Activated CD8-positive, alpha-beta memory T cell treated with anti-CD3 and anti-CD28 coated beads for 4 hours (primary cell): ENCODE results near the gene LGALS9B.
"Not testable (repeated sequence)": the region's sequence is repeated elsewhere in the genome, so short reads cannot be mapped to it uniquely, and the experiment has no call there.

Source experiments
- DNase-seq, 2 donors: peaks; one replicate each; pipeline ENCODE4 v3.0.0-alpha.2; 2020; ENCODE audit warnings: low read depth in 2 of 2

Gene LGALS9B

GRCh38 chr17:20416381-20416911 is 50.9 kb downstream of the LGALS9B start:
- DNase-seq = not testable (repeated sequence)

DNA sequence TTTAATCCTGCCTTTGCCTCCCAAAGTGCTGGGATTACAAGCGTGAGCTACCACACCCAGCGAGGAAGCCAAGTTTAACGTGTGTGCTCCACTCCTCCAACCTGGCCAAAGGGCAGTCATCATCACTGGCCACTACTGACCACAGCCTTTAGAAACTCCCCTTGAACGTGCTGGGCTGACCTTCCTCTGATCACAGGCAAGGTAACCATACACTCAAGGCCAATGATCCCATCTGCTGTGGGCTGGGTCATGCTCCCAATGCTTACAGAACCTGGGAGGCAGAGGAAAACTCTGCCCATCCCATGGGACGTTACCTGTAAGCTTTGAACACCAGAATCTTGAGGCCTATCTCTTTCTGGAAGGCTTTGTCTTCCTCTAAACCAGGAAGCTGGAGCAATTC is 51.9 kb downstream of the LGALS9B start:
- not testable (repeated sequence) for DNase-seq

DNA sequence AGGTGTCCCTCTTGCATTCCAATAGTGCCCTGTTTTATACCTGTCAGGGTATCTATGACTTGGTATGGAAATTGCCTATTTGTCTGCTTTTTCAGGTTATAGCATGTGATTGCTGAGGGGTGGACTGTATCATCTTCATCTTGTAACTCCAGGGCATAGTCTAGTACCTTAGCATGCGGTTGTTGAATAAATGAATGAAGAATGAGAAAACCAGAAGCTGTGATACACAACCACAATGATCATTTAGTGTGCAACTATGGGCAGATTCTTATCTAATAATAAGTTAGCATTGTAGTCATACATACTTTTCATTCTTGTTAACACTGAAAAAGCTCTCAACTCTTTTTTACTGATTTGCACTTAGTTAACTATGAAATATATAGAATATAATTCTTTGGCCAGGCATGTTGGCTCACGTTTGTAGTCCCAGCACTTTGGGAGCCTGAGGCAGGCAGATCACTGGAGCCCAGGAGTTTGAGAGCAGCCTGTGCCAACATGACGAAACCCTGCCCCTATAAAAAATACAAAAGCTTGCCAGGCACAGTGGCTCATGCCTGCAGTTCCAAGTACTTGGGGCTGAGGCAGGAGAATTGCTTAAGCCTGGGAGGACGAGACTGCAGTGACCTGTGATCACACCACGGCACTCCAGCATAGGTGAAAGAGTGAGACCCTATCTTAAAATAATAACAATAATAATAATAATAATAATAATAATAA is 65.9 kb downstream of the LGALS9B start:
- DNase-seq = not testable (repeated sequence)

GRCh38 chr17:20400559-20401305 is 66.6 kb downstream of the LGALS9B start:
- DNase-seq = not testable (repeated sequence)
